A549 (cell line): ENCODE measurements around the gene ADAMTS12. TPM values are rescaled to one million over a fixed set of nuclear protein-coding genes. Genes with fewer than 3 reads are reported as not detected.

Experiments used
- ATAC-seq, 2 experiments: fragments of 200-7000 bp in 1 of 2; fragments of >200 bp in 1 of 2; cut with Nextera tagmentation in 1 of 2; cut with Tn5 transposase in 1 of 2; 3 replicates each; pipeline versions ENCODE4 v1.8.0 to v1.9.1; 2018 to 2020; ENCODE audit warnings: mild to moderate bottlenecking in 1 of 2, moderate library complexity in 1 of 2
- CTCF ChIA-PET: fragments of 300-600 bp; sonication (Branson Sonifier 250); formaldehyde crosslinking; extraction: SDS; loops from one replicate; lab custom pipeline; 2021; ENCODE audit warnings: antibody characterized with exemption, inconsistent platforms; lab: Yijun Ruan, JAX
- POLR2A ChIA-PET: fragments of 350-600 bp; formaldehyde crosslinking; extraction: SDS; loops from one replicate; lab custom pipeline; 2021; ENCODE audit warnings: antibody characterized with exemption, inconsistent platforms; lab: Yijun Ruan, JAX
- DNase-seq, 2 experiments: peaks; one replicate each; pipeline versions ENCODE4 v3.0.0 to v3.0.0-alpha.2; 2011 to 2016; ENCODE audit warnings: low read depth in 1 of 2, low spot score in 1 of 2
- FAIRE-seq: peaks from 2 replicates; lab custom pipeline; 2011; peaks lifted over from hg19 to GRCh38; lab: Jason Lieb, UNC
- H3K27ac ChIP-seq, 2 experiments: fragments of >200 bp; sonication (Bioruptor Twin); formaldehyde crosslinking; 3 replicates each; pipeline ENCODE4 v1.5.1; 2016 to 2017
- H3K4me1 ChIP-seq: fragments of >200 bp; sonication (Bioruptor Twin); formaldehyde crosslinking; 3 replicates; pipeline ENCODE4 v1.6.1; 2016
- H3K4me2 ChIP-seq: fragments of >200 bp; sonication (Bioruptor Twin); formaldehyde crosslinking; 3 replicates; pipeline ENCODE4 v1.6.1; 2016
- H3K4me3 ChIP-seq: fragments of >200 bp; sonication (Bioruptor Twin); formaldehyde crosslinking; 3 replicates; pipeline ENCODE4 v1.5.1; 2016
- H3K9me3 ChIP-seq: fragments of >200 bp; sonication (Bioruptor Twin); formaldehyde crosslinking; 3 replicates; pipeline ENCODE4 v1.6.1; 2016
- CBX8 ChIP-seq: fragments of 200-600 bp; sonication (generic); IDR thresholded peaks from 2 replicates; pipeline ENCODE4 v1.6.1; 2016
- CEBPB ChIP-seq, 2 experiments: fragments of >200 bp in 1 of 2; sonication (Bioruptor Twin) in 1 of 2; formaldehyde crosslinking in 1 of 2; IDR thresholded peaks; 2 replicates each; pipeline ENCODE4 v1.6.1; 2012 to 2016
- EHF ChIP-seq: fragments of 250-450 bp; sonication (Bioruptor Pico); IDR thresholded peaks from 2 replicates; pipeline ENCODE4 v1.5.0; 2020; ENCODE audit warnings: mild to moderate bottlenecking
- EHMT2 ChIP-seq: fragments of 200-600 bp; sonication (generic); IDR thresholded peaks from 2 replicates; pipeline ENCODE4 v1.6.1; 2016; ENCODE audit warnings: antibody characterized with exemption, low read depth, mild to moderate bottlenecking, moderate library complexity
- FOSL2 ChIP-seq, 2 experiments: fragments of 450-650 bp in 1 of 2; fragments of >200 bp in 1 of 2; sonication (Bioruptor Twin) in 1 of 2; formaldehyde crosslinking; IDR thresholded peaks; 2 replicates each; pipeline versions ENCODE4 v1.5.0 to v1.6.1; 2016 to 2020; ENCODE audit warnings: mild to moderate bottlenecking in 1 of 2, moderate library complexity in 1 of 2
- GATA3 ChIP-seq: IDR thresholded peaks from 2 replicates; pipeline ENCODE4 v1.6.1; 2012; ENCODE audit warnings: borderline replicate concordance
- HDAC2 ChIP-seq: fragments of 200-600 bp; sonication (generic); IDR thresholded peaks from 2 replicates; pipeline ENCODE4 v1.6.1; 2016
- HEYL ChIP-seq: fragments of 250-450 bp; sonication (Bioruptor Pico); IDR thresholded peaks from 2 replicates; pipeline ENCODE4 v1.8.0; 2021; ENCODE audit warnings: mild to moderate bottlenecking, moderate library complexity
- JUNB ChIP-seq: fragments of >200 bp; sonication (Bioruptor Twin); formaldehyde crosslinking; IDR thresholded peaks from 2 replicates; pipeline ENCODE4 v1.6.1; 2016
- MAZ ChIP-seq: fragments of 150-350 bp; IDR thresholded peaks from 2 replicates; pipeline ENCODE4 v1.6.1; 2014; ENCODE audit warnings: antibody characterized with exemption, low read depth, low read length, borderline replicate concordance
- MYC ChIP-seq: IDR thresholded peaks from 2 replicates; pipeline ENCODE4 v1.6.1; 2012; ENCODE audit warnings: mild to moderate bottlenecking, inconsistent platforms, low read length, improper control_type of control experiment, borderline replicate concordance
- NR3C1 ChIP-seq: fragments of >200 bp; sonication (Bioruptor Twin); formaldehyde crosslinking; IDR thresholded peaks from 3 replicates; pipeline ENCODE4 v1.6.1; 2017
- PHF8 ChIP-seq: fragments of 200-600 bp; sonication (generic); IDR thresholded peaks from 2 replicates; pipeline ENCODE4 v1.6.1; 2016; ENCODE audit warnings: low read depth, mild to moderate bottlenecking, antibody characterized with exemption, moderate library complexity, borderline replicate concordance
- RAD21 ChIP-seq, 2 experiments: fragments of >200 bp in 1 of 2; sonication (Bioruptor Twin) in 1 of 2; formaldehyde crosslinking in 1 of 2; IDR thresholded peaks in 1 of 2; conservative IDR thresholded peaks in 1 of 2; 2 replicates in 1 of 2; 3 replicates in 1 of 2; pipeline ENCODE4 v1.6.1; 2012 to 2018; ENCODE audit warnings: inconsistent platforms in 1 of 2
- RCOR1 ChIP-seq: fragments of 150-350 bp; IDR thresholded peaks from 2 replicates; pipeline ENCODE4 v1.6.1; 2014; ENCODE audit warnings: antibody characterized with exemption, low read length, low read depth
- RNF2 ChIP-seq: fragments of 200-600 bp; sonication (generic); IDR thresholded peaks from 2 replicates; pipeline ENCODE4 v1.6.1; 2016; ENCODE audit warnings: low read depth, mild to moderate bottlenecking, antibody characterized with exemption, moderate library complexity, borderline replicate concordance
- WGBS: methylation state at CpG from one replicate; pipeline ENCODE4 v1.1.6; 2017; ENCODE audit errors: missing lambda C conversion rate; 5-methylcytosine and 5-hydroxymethylcytosine counted together
- polyA plus RNA-seq, 4 experiments: library from polyadenylated mRNA; depleted of rRNA in 3 of 4; stranded (reverse); fragments of >200 nt; fragmentation: RNase III in 1 of 4; extraction: RNeasy Plus Mini Kit Qiagen cat#74134 plus additional on column Dnase treatment in 1 of 4; gene quantifications; 2 replicates in 3 of 4; 3 replicates in 1 of 4; pipeline ENCODE4 v1.2.3, GENCODE V29; 2011 to 2017
- TF ChIP-seq, protein P1 (sequence below): fragments of 250-450 bp; sonication (Bioruptor Pico); IDR thresholded peaks from 2 replicates; pipeline ENCODE4 v1.5.0; 2021; ENCODE audit warnings: mild to moderate bottlenecking, moderate library complexity, borderline replicate concordance
- TF ChIP-seq, protein P2 (sequence below): IDR thresholded peaks from 2 replicates; pipeline ENCODE4 v1.6.1; 2012; ENCODE audit warnings: low read depth, borderline replicate concordance
- TF ChIP-seq, protein P3 (sequence below): fragments of >200 bp; sonication (Bioruptor Twin); formaldehyde crosslinking; IDR thresholded peaks from 3 replicates; pipeline ENCODE4 v1.6.1; 2016
- TF ChIP-seq, protein P4 (sequence below): fragments of 250-450 bp; sonication (Bioruptor Pico); IDR thresholded peaks from 2 replicates; pipeline ENCODE4 v1.5.0; 2020; ENCODE audit warnings: low read depth, mild to moderate bottlenecking, moderate library complexity
- TF ChIP-seq, protein P5 (sequence below): fragments of >200 bp; sonication (Bioruptor Twin); formaldehyde crosslinking; IDR thresholded peaks from 2 replicates; pipeline ENCODE4 v1.6.1; 2016
- TF ChIP-seq, protein P6 (sequence below): IDR thresholded peaks from 2 replicates; pipeline ENCODE4 v1.6.1; 2012
- TF ChIP-seq, protein P7 (sequence below): fragments of 200-600 bp; sonication (generic); IDR thresholded peaks from 2 replicates; pipeline ENCODE4 v1.6.1; 2016; ENCODE audit warnings: antibody characterized with exemption, mild to moderate bottlenecking, moderate library complexity

Gene ADAMTS12
- polyA plus RNA-seq, 2 of the 4 experiments (the other 2 are of a cell fraction) = 4.8 to 6.8 TPM

DNA sequence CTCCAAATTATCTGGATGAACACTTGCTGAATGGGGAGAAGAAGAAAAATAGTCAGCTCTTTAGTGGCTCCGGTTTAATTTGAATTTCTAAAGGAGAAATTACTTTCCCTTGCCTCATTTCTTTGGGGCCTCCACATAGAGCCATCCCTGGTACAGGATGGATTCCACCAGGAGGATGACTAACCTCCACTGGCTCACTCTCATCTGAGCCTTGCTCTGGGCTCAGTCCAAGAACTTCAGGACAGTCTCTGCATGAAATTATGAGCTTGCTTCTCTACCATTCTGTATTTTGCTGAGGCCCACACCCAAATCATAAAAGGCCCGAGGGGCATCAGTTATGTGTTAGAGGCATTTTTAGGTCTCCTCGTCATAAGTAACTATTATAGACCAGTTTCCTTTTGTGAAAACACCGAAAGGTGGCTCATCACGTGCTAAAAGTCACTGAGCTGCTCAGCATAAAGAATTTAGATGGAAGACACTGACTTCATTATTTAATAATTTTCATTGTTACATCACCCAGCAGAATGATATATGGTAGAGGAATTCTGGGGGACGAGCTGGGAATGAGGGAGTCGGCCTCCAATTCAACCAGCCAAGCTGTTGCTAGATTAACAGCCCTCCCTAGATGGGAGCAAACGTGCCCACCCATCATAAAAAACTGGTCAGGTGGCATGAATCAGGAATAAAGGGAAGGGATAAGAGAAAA is 228.9 kb downstream of the ADAMTS12 start:
- FAIRE-seq (no peak), ATAC-seq (no peak), DNase-seq (no peak)
- no peak overlapping the region for H3K4me2 ChIP-seq
- TF ChIP-seq FOSL2 (IDR thresholded peaks at IDR 0.05) (no peak), FOSL2 (CRISPR knock-in tag; IDR thresholded peaks at IDR 0.05) (no peak), MYC (no peak), PHF8 (no peak), JUNB (no peak), HDAC2 (no peak), CBX8 (no peak), HEYL (no peak), GATA3 (no peak), RAD21 (conservative IDR thresholded peaks at IDR 0.05 in 1 of 2, IDR thresholded peaks at IDR 0.05 in 1 of 2) (no peak), CEBPB (IDR thresholded peaks at IDR 0.05) (no peak), NR3C1 (no peak)
- TF ChIP-seq, protein P1, sequence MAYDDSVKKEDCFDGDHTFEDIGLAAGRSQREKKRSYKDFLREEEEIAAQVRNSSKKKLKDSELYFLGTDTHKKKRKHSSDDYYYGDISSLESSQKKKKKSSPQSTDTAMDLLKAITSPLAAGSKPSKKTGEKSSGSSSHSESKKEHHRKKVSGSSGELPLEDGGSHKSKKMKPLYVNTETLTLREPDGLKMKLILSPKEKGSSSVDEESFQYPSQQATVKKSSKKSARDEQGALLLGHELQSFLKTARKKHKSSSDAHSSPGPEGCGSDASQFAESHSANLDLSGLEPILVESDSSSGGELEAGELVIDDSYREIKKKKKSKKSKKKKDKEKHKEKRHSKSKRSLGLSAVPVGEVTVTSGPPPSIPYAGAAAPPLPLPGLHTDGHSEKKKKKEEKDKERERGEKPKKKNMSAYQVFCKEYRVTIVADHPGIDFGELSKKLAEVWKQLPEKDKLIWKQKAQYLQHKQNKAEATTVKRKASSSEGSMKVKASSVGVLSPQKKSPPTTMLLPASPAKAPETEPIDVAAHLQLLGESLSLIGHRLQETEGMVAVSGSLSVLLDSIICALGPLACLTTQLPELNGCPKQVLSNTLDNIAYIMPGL (CRISPR knock-in tag) = no peak
- TF ChIP-seq, protein P2, sequence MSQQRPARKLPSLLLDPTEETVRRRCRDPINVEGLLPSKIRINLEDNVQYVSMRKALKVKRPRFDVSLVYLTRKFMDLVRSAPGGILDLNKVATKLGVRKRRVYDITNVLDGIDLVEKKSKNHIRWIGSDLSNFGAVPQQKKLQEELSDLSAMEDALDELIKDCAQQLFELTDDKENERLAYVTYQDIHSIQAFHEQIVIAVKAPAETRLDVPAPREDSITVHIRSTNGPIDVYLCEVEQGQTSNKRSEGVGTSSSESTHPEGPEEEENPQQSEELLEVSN = no peak
- TF ChIP-seq, protein P3, sequence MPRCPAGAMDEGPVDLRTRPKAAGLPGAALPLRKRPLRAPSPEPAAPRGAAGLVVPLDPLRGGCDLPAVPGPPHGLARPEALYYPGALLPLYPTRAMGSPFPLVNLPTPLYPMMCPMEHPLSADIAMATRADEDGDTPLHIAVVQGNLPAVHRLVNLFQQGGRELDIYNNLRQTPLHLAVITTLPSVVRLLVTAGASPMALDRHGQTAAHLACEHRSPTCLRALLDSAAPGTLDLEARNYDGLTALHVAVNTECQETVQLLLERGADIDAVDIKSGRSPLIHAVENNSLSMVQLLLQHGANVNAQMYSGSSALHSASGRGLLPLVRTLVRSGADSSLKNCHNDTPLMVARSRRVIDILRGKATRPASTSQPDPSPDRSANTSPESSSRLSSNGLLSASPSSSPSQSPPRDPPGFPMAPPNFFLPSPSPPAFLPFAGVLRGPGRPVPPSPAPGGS = no peak
- TF ChIP-seq, protein P4, sequence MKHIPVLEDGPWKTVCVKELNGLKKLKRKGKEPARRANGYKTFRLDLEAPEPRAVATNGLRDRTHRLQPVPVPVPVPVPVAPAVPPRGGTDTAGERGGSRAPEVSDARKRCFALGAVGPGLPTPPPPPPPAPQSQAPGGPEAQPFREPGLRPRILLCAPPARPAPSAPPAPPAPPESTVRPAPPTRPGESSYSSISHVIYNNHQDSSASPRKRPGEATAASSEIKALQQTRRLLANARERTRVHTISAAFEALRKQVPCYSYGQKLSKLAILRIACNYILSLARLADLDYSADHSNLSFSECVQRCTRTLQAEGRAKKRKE (CRISPR knock-in tag) = no peak
- ChIA-PET CTCF (interaction anchor here (0.6 to 1.4 kb wide), 3 partner anchors 13 to 771 kb away, joined by 3 to 4 read pairs (median 3); no protein-coding TSS in a partner anchor), POLR2A (no interaction called here)
- 32% methylated on average over 8 of the region's 8 CpGs for WGBS
- H3K9me3 ChIP-seq = no peaks in the 10 kb centered on the region
- no peaks in the 10 kb centered on the region for H3K4me1 ChIP-seq
- H3K4me3 ChIP-seq = no peak overlapping the region
- no peak overlapping the region for H3K27ac ChIP-seq

DNA sequence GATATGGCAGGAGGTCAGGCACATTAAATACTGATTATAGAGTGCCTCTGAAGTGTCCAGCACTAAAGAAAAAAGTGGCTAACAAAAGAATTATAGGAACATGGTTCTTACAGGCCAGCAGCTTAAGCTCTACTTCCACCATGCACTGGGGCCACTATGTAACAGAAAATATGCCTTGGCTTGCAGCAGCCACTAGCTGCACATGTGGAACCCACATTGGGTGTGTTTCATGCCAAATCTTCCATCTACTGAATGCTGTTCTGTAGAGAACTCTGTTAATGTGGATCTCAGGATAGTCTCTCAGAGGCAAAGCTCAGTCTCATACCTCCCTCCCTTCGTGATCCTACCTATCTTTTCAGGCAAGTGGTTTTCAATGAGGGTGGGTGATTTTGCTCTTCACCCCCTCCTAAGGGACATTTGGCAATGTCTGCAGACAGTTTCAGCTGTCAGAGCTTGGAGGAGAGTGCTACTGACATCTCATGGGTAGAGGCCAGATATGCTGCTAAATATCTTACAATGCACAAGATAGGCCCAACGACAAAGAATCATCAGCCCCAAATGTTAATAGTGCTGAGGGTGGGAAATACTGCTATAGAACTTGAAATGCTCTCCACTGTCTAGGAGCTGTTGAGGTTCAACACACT is 232.1 kb downstream of the ADAMTS12 start:
- Histone ChIP-seq H3K4me3 (no peak overlapping the region), H3K27ac (no peak overlapping the region), H3K9me3 (no peaks in the 10 kb centered on the region), H3K4me1 (no peaks in the 10 kb centered on the region), H3K4me2 (no peak overlapping the region)
- ATAC-seq = no peak
- ChIA-PET CTCF (interaction anchor here (1.0 to 1.4 kb wide), 2 partner anchors 8 to 43 kb away, joined by 3 to 5 read pairs; no protein-coding TSS in a partner anchor), POLR2A (no interaction called here)
- 36% methylated on average over 2 of the region's 2 CpGs for WGBS
- DNase-seq = no peak
- FAIRE-seq = no peak
- TF ChIP-seq, protein P5, sequence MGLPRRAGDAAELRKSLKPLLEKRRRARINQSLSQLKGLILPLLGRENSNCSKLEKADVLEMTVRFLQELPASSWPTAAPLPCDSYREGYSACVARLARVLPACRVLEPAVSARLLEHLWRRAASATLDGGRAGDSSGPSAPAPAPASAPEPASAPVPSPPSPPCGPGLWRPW = no peak
- TF ChIP-seq, protein P6, sequence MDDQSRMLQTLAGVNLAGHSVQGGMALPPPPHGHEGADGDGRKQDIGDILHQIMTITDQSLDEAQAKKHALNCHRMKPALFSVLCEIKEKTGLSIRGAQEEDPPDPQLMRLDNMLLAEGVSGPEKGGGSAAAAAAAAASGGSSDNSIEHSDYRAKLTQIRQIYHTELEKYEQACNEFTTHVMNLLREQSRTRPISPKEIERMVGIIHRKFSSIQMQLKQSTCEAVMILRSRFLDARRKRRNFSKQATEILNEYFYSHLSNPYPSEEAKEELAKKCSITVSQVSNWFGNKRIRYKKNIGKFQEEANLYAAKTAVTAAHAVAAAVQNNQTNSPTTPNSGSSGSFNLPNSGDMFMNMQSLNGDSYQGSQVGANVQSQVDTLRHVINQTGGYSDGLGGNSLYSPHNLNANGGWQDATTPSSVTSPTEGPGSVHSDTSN = no peak
- no peak for TF ChIP-seq EHF (CRISPR knock-in tag)
- TF ChIP-seq EHMT2 = no peak
- TF ChIP-seq RNF2 = no peak
- no peak for TF ChIP-seq RCOR1
- TF ChIP-seq, protein P7, sequence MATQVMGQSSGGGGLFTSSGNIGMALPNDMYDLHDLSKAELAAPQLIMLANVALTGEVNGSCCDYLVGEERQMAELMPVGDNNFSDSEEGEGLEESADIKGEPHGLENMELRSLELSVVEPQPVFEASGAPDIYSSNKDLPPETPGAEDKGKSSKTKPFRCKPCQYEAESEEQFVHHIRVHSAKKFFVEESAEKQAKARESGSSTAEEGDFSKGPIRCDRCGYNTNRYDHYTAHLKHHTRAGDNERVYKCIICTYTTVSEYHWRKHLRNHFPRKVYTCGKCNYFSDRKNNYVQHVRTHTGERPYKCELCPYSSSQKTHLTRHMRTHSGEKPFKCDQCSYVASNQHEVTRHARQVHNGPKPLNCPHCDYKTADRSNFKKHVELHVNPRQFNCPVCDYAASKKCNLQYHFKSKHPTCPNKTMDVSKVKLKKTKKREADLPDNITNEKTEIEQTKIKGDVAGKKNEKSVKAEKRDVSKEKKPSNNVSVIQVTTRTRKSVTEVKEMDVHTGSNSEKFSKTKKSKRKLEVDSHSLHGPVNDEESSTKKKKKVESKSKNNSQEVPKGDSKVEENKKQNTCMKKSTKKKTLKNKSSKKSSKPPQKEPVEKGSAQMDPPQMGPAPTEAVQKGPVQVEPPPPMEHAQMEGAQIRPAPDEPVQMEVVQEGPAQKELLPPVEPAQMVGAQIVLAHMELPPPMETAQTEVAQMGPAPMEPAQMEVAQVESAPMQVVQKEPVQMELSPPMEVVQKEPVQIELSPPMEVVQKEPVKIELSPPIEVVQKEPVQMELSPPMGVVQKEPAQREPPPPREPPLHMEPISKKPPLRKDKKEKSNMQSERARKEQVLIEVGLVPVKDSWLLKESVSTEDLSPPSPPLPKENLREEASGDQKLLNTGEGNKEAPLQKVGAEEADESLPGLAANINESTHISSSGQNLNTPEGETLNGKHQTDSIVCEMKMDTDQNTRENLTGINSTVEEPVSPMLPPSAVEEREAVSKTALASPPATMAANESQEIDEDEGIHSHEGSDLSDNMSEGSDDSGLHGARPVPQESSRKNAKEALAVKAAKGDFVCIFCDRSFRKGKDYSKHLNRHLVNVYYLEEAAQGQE = no peak
- TF ChIP-seq JUNB = no peak
- TF ChIP-seq MAZ = no peak
- TF ChIP-seq MYC = no peak
- no peak for TF ChIP-seq HEYL
